Activated naive CD8-positive, alpha-beta T cell treated with anti-CD3 and anti-CD28 coated beads, Interleukin-2, amount 10 ng/mL, durations not matched to agents 7 days and 5 days (primary cell): ENCODE measurements around the gene TSPAN13. TPM values are rescaled to one million over a fixed set of nuclear protein-coding genes. Genes with fewer than 3 reads are reported as not detected.
A peak's percentile ranks its signal among the peaks of the same experiment; 100 is the strongest.
"Not testable (repeated sequence)": the region's sequence is repeated elsewhere in the genome, so short reads cannot be mapped to it uniquely, and the experiment has no call there.

Source experiments
- ATAC-seq: fragments of 150-1000 bp; cut with Tn5 transposase; one replicate; pipeline ENCODE4 v1.10.0; 2021; ENCODE audit warnings: low read depth, moderate library complexity
- POLR2A ChIA-PET: fragments of 350-600 bp; sonication (Branson Sonifier 250); formaldehyde crosslinking; loops from one replicate; lab custom pipeline; 2021; ENCODE audit warnings: antibody characterized with exemption; lab: Charles Lee
- DNase-seq: peaks from one replicate; pipeline ENCODE4 v3.0.0; 2021
- H3K27ac Mint-ChIP-seq: one replicate; pipeline ENCODE4 v1.8.0; 2022; ENCODE audit warnings: mild to moderate bottlenecking, mixed read lengths
- H3K27me3 Mint-ChIP-seq: one replicate; pipeline ENCODE4 v1.8.0; 2022; ENCODE audit warnings: mild to moderate bottlenecking, moderate library complexity, mixed read lengths
- H3K36me3 Mint-ChIP-seq: one replicate; pipeline ENCODE4 v1.8.0; 2021; ENCODE audit warnings: mild to moderate bottlenecking, mixed read lengths
- H3K4me1 Mint-ChIP-seq: one replicate; pipeline ENCODE4 v1.8.0; 2021; ENCODE audit warnings: mixed read lengths
- H3K4me3 Mint-ChIP-seq: one replicate; pipeline ENCODE4 v1.8.0; 2022; ENCODE audit warnings: mild to moderate bottlenecking, moderate library complexity, mixed read lengths
- H3K9me3 Mint-ChIP-seq: one replicate; pipeline ENCODE4 v1.8.0; 2021; ENCODE audit warnings: mixed read lengths
- total RNA-seq, 2 experiments: library from RNA; stranded (reverse); gene quantifications; one replicate each; pipeline ENCODE4 v1.2.3, GENCODE V29; 2021

Gene TSPAN13
- total RNA-seq, 2 experiments from 2014 or later: 0.42 to 0.91 TPM

GRCh38 chr7:16745645-16746044 lies 7.9 kb upstream of the TSPAN13 start:
- Mint-ChIP-seq H3K4me3 (no peak overlapping the region), H3K9me3 (no peaks in the 10 kb centered on the region), H3K4me1 (no peaks in the 10 kb centered on the region), H3K27ac (no peak overlapping the region), H3K36me3 (no peaks in the 10 kb centered on the region), H3K27me3 (peaks cover 2% of the 10 kb centered on the region)
- no peak for ATAC-seq
- POLR2A ChIA-PET: no interaction called here
- DNase-seq: no peak

- Mint-ChIP-seq H3K4me1 (peaks cover 2% of the 10 kb centered on the region), H3K9me3 (no peaks in the 10 kb centered on the region), H3K27ac (no peak overlapping the region), H3K4me3 (no peak overlapping the region), H3K27me3 (peaks cover 7% of the 10 kb centered on the region), H3K36me3 (no peaks in the 10 kb centered on the region)
- POLR2A ChIA-PET: no interaction called here
- DNase-seq: no peak
- ATAC-seq: no peak
Observed at GRCh38 chr7:16747102-16747501, 6.5 kb upstream of the TSPAN13 start.

DNA sequence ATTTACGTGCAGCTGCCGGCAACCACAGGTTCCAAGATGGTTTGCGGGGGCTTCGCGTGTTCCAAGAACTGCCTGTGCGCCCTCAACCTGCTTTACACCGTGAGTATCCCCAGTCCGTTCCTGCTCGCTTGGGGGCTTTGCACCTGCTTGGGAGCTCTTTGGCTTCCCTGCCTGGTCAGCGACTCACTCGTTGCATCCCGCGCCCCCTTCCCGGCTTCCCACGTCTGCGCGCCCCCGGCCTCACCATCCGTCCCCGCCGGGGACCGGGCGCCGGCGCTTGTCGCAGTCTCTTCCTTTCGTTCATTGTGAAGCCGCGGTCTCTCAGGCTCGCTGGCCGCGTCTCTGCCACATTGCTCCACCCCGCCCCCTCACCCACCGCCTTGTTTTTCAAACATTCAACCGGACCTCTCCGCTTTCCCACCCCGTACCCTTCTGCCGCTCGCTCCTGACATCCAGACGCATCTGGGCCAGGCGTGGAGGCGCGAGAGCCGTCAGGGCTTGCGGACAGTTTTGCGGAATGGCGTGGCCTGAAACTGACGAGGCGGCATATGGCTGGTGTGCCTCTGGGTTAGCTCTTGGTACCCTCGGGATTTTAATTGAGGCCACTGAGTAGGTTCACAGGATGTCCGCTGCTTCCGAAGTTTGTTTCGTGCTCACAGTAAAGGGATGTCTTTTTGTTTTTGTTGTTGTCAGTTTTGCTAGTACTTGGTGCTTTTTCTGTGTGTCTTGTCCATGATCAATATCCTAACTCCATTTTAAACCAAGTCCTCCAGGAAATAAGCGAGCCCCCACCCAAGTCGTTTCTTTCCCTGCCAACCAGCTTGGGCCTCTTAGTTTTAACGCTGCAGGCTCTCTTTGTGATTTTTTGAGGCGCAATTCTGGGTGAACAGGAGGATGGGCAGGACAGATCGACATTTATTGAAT lies 639 bp downstream of the TSPAN13 start:
- Mint-ChIP-seq H3K27ac (no peak overlapping the region), H3K4me1 (peaks cover 16% of the 10 kb centered on the region), H3K4me3 (peak overlapping the region; percentile 83), H3K9me3 (no peaks in the 10 kb centered on the region), H3K27me3 (peaks cover 24% of the 10 kb centered on the region), H3K36me3 (no peaks in the 10 kb centered on the region)
- DNase-seq (no peak), ATAC-seq (peak; percentile 17)
- POLR2A ChIA-PET: no interaction called here

DNA sequence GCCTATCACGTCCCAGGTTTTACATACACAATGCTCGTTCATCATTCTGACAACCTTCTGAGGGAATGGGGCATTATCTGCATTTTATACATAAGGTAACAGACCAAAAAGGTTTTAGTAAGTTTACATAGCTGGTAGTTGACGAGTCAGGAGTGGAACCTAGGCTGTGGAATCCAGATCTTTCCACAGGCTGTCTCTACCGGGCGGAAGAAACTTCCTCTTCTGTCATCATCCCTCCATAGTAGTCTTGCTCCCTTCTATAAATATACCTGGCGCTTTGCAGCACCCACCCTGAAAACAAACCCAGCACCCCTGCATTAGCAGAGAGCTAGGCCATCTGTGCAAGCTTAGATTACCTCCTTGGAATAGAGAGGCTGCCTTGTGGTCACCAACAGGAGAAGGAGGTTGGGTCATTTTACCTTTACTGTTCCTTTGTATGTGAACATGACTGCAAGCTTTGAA lies 1.3 kb downstream of the TSPAN13 start:
- Mint-ChIP-seq H3K4me1 (peaks cover 19% of the 10 kb centered on the region), H3K9me3 (peaks cover 1% of the 10 kb centered on the region), H3K27ac (no peak overlapping the region), H3K27me3 (peaks cover 24% of the 10 kb centered on the region), H3K36me3 (no peaks in the 10 kb centered on the region), H3K4me3 (peak overlapping the region; percentile 83)
- no peak for ATAC-seq
- POLR2A ChIA-PET: no interaction called here
- no peak for DNase-seq

- no peak overlapping the region for H3K4me3 Mint-ChIP-seq
- peaks cover 19% of the 10 kb centered on the region for H3K4me1 Mint-ChIP-seq
- no peak for ATAC-seq
- H3K36me3 Mint-ChIP-seq: no peaks in the 10 kb centered on the region
- peaks cover 1% of the 10 kb centered on the region for H3K9me3 Mint-ChIP-seq
- peaks cover 24% of the 10 kb centered on the region for H3K27me3 Mint-ChIP-seq
- no peak overlapping the region for H3K27ac Mint-ChIP-seq
- POLR2A ChIA-PET: no interaction called here
- DNase-seq: no peak
Observed at GRCh38 chr7:16755397-16755796, 1.8 kb downstream of the TSPAN13 start.

- no peak overlapping the region for H3K4me3 Mint-ChIP-seq
- peaks cover 23% of the 10 kb centered on the region for H3K27me3 Mint-ChIP-seq
- no peaks in the 10 kb centered on the region for H3K36me3 Mint-ChIP-seq
- peaks cover 1% of the 10 kb centered on the region for H3K9me3 Mint-ChIP-seq
- DNase-seq (no peak), ATAC-seq (no peak)
- H3K4me1 Mint-ChIP-seq: peaks cover 17% of the 10 kb centered on the region
- no peak overlapping the region for H3K27ac Mint-ChIP-seq
- POLR2A ChIA-PET: interaction anchor here (0.6 kb wide), 1 partner anchor 127 kb away, joined by 3 read pairs; no protein-coding TSS in a partner anchor
Observed at GRCh38 chr7:16758036-16758435, 4.5 kb downstream of the TSPAN13 start.

- POLR2A ChIA-PET: interaction anchor here (0.6 kb wide), 1 partner anchor 126 kb away, joined by 3 read pairs; no protein-coding TSS in a partner anchor
- Mint-ChIP-seq H3K36me3 (no peaks in the 10 kb centered on the region), H3K27ac (no peak overlapping the region), H3K4me3 (no peak overlapping the region), H3K27me3 (peaks cover 23% of the 10 kb centered on the region), H3K9me3 (peaks cover 1% of the 10 kb centered on the region), H3K4me1 (peaks cover 15% of the 10 kb centered on the region)
- ATAC-seq: no peak
- no peak for DNase-seq
Observed at GRCh38 chr7:16758631-16759611, 5.4 kb downstream of the TSPAN13 start.

DNA sequence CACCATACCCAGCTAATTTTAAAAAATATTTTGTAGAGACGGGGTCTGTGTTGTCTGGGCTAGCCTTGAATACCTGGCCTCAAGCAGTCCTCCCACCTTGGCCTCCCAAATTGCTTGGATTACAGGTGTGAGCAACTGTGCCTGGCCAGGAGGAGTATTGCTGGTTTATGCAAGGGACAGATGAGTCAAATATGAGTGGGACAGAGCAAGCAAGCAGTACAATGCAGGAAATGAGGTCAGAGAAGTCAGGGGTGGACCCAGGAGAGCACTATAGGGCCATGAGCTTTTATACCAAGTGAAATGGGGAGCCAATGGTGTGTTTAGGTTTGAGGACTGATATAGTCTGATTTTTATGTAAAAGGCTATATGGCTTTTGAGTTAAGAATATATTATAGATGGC lies 6.3 kb downstream of the TSPAN13 start:
- no peak for ATAC-seq
- peaks cover 15% of the 10 kb centered on the region for H3K27me3 Mint-ChIP-seq
- no peaks in the 10 kb centered on the region for H3K36me3 Mint-ChIP-seq
- H3K9me3 Mint-ChIP-seq: peaks cover 1% of the 10 kb centered on the region
- POLR2A ChIA-PET: no interaction called here
- DNase-seq: no peak
- H3K4me3 Mint-ChIP-seq: no peak overlapping the region
- peaks cover 8% of the 10 kb centered on the region for H3K4me1 Mint-ChIP-seq
- H3K27ac Mint-ChIP-seq: no peak overlapping the region

DNA sequence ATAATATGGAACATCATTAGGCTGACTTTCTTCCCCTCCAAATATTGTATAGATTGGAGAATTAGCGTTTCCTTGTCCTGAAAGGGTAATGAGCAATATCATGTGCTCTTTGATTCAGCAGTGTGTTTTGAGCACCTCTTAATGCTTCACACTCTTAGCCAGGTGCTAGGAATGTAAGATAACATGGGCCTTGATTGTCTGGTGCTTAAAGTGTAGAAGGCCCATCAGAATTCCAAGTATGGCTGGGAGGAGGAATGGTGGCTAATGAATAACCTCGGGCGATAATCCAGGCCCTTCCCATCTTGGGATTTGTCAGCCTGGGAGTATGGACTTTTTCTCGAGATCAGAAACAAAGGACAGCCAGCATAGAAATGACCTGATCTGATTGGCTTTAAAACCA lies 8.6 kb downstream of the TSPAN13 start:
- ATAC-seq: no peak
- Mint-ChIP-seq H3K9me3 (peaks cover 1% of the 10 kb centered on the region), H3K36me3 (no peaks in the 10 kb centered on the region), H3K4me3 (no peak overlapping the region), H3K4me1 (peaks cover 8% of the 10 kb centered on the region), H3K27ac (no peak overlapping the region), H3K27me3 (peaks cover 7% of the 10 kb centered on the region)
- POLR2A ChIA-PET: no interaction called here
- DNase-seq: no peak

DNA sequence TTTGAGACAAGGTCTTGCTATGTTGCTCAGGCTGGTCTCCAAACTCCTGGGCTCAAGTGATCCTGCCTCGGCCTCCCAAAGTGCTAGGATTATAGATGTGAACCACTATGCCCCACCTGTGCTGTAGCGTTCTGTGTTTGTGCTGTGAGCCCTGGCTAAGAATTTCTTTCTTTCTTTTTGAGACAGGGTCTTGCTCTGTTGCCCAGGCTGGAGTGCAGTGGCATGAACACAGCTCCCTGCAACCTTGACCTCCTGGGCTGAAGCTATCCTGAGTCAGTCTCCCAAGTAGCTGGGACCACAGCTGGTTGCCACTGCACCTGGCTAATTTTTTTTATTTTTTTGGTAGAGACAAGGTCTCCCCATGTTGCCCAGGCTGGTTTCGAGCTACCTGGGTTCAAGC lies 11.4 kb downstream of the TSPAN13 start:
- Mint-ChIP-seq H3K4me3 (no peak overlapping the region), H3K27me3 (peaks cover 7% of the 10 kb centered on the region), H3K9me3 (no peaks in the 10 kb centered on the region), H3K4me1 (no peaks in the 10 kb centered on the region), H3K36me3 (no peaks in the 10 kb centered on the region), H3K27ac (no peak overlapping the region)
- POLR2A ChIA-PET: no interaction called here
- DNase-seq (no peak), ATAC-seq (no peak)

DNA sequence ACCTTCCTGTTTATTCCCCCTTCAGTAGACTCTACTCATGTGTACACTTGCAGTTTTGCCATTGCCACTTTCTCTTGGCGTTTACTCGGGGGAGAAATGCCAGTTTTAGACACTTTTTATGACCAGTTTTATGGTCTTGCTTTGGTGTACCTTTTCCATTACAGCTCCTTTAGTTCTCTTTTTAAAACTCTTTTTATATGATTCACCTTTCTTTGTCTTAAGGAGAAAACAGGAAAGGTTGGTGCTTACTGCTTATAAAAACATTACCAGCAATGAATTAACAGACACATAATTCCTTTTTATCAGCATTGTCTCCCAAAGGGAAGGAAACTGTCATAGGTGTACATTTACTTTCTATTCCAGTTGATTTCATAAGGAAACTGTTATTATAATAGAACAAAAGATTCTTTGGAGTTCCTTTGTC lies 11.9 kb downstream of the TSPAN13 start:
- Mint-ChIP-seq H3K4me3 (no peak overlapping the region), H3K27ac (no peak overlapping the region), H3K9me3 (no peaks in the 10 kb centered on the region), H3K27me3 (peaks cover 7% of the 10 kb centered on the region), H3K36me3 (no peaks in the 10 kb centered on the region), H3K4me1 (no peaks in the 10 kb centered on the region)
- DNase-seq (no peak), ATAC-seq (no peak)
- POLR2A ChIA-PET: no interaction called here

DNA sequence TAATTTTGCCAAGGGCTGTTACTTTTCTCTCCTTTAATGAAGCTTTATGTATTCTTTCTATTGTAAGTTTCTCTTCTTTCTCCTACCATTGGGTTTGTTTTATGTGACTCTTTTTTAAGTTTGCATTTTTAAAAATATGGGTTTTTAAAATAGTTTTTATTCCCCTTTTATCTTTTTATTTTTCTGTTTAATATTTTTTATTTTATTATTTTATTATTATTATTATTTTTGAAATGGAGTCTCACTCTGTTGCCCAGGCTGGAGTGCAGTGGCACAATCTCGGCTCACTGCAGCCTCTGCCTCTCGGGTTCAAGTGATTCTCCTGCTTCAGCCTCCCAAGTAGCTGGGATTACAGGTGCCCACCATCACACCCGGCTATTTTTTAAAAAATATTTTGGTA lies 16.4 kb downstream of the TSPAN13 start:
- H3K36me3 Mint-ChIP-seq, POLR2A ChIA-PET, DNase-seq, H3K4me3 Mint-ChIP-seq, H3K9me3 Mint-ChIP-seq, H3K4me1 Mint-ChIP-seq, H3K27ac Mint-ChIP-seq, ATAC-seq, H3K27me3 Mint-ChIP-seq: not testable (repeated sequence)

GRCh38 chr7:16770657-16771329 lies 17.2 kb downstream of the TSPAN13 start:
- Mint-ChIP-seq H3K9me3 (no peaks in the 10 kb centered on the region), H3K27me3 (peaks cover 8% of the 10 kb centered on the region), H3K27ac (no peak overlapping the region), H3K4me3 (no peak overlapping the region), H3K36me3 (no peaks in the 10 kb centered on the region), H3K4me1 (no peaks in the 10 kb centered on the region)
- no peak for ATAC-seq
- no peak for DNase-seq
- POLR2A ChIA-PET: no interaction called here
